ENCODE data around the gene FRMD4B. TPM values are rescaled to one million over a fixed set of nuclear protein-coding genes. Genes with fewer than 3 reads are reported as not detected.

FRMD4B gene
- total and polyA plus RNA-seq, 2 donors from 2014 or later = 11.8 to 50.5 TPM

DNA sequence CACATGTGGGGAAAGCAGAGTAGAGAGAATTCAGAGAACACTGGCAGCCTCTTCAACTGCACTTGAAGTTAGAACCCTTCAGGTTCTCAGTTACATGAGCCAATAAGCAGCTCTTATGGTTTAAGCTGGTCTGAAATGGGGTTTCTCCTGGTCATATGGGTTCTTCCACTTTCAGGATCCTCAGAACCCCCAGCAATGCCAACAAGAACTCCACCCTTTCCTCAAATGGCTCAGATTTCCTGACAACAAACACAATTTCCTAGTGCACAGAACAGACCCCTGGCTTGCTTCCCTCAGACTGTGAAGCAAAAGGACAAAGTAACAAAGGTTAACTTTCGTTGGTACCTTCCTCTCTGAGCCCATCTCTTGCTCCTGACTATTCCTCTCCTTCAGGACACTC lies 23.9 kb upstream of the FRMD4B start:
- intact Hi-C loops (cut with DNase I) = loop anchor here (10.0 kb wide), 1 partner anchor 255 kb away; no protein-coding TSS in a partner anchor
- peak overlapping the region in 2 of 3 donors; percentile 35 to 57 for H3K4me3 ChIP-seq (ENCODE audit: low read length in 3 of 3)

DNA sequence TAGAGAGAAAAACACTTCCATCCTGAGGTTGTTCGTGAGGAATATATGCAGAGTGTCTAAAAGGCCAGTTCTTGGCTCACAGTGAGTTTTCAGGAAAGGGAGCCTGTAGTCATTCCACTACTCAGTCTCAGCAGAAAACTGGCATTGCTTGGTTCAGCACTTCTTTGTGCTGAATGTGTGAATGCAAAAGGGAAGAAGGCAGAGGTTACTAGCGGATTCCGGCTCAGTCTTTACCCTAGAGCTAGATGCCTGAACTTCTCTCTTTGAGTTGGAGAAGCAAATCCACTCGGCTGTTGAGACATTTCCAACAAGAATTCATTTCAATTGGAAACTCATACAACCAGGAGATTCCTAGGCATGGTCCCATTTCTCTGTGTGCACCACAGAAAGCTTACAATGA lies 23.1 kb upstream of the FRMD4B start:
- Histone ChIP-seq H3K27ac (ENCODE audit: low read depth in 2 of 2, low read length in 2 of 2) (peak overlapping the region; percentile 20 to 45), H3K36me3 (ENCODE audit: control insufficient read depth in 2 of 3, insufficient read depth in 3 of 3, low read length in 3 of 3) (no peaks in the 10 kb centered on the region), H3K4me1 (ENCODE audit: control insufficient read depth in 2 of 3, insufficient read depth in 2 of 3, low read depth in 1 of 3, low read length in 3 of 3) (peaks cover 0 to 13% (median 9%) of the 10 kb centered on the region in 3 donors), H3K9me3 (ENCODE audit: control insufficient read depth in 2 of 3, insufficient read depth in 1 of 3, low read length in 3 of 3) (peaks cover 0 to 6% (median 2%) of the 10 kb centered on the region in 3 donors), H3K27me3 (ENCODE audit: control insufficient read depth, insufficient read depth, low read length) (no peaks in the 10 kb centered on the region), H3K4me3 (ENCODE audit: low read length in 3 of 3) (no peak overlapping the region), H3K9ac (ENCODE audit: low read length in 3 of 3) (no peak overlapping the region)
- intact Hi-C loops (cut with DNase I) = no loop called here
- TF ChIP-seq, protein P1, sequence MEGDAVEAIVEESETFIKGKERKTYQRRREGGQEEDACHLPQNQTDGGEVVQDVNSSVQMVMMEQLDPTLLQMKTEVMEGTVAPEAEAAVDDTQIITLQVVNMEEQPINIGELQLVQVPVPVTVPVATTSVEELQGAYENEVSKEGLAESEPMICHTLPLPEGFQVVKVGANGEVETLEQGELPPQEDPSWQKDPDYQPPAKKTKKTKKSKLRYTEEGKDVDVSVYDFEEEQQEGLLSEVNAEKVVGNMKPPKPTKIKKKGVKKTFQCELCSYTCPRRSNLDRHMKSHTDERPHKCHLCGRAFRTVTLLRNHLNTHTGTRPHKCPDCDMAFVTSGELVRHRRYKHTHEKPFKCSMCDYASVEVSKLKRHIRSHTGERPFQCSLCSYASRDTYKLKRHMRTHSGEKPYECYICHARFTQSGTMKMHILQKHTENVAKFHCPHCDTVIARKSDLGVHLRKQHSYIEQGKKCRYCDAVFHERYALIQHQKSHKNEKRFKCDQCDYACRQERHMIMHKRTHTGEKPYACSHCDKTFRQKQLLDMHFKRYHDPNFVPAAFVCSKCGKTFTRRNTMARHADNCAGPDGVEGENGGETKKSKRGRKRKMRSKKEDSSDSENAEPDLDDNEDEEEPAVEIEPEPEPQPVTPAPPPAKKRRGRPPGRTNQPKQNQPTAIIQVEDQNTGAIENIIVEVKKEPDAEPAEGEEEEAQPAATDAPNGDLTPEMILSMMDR (IDR thresholded peaks at IDR 0.05; ENCODE audit: borderline replicate concordance, extremely low read depth, insufficient read depth) = no peak
- no peak for FAIRE-seq
- DNase-seq = no peak

More for the DNA sequence above, 23.9 kb upstream of the FRMD4B start:
- no peaks in the 10 kb centered on the region for H3K36me3 ChIP-seq (ENCODE audit: control insufficient read depth in 2 of 3, insufficient read depth in 3 of 3, low read length in 3 of 3)
- no peaks in the 10 kb centered on the region for H3K27me3 ChIP-seq (ENCODE audit: control insufficient read depth, insufficient read depth, low read length)
- H3K9me3 ChIP-seq (ENCODE audit: control insufficient read depth in 2 of 3, insufficient read depth in 1 of 3, low read length in 3 of 3) = peaks cover 0 to 5% (median under 1%) of the 10 kb centered on the region in 3 donors
- FAIRE-seq = no peak
- H3K27ac ChIP-seq (ENCODE audit: low read depth in 2 of 2, low read length in 2 of 2) = peak overlapping the region; percentile 20 to 45
- no peak for DNase-seq
- peak overlapping the region in 1 of 3 donors; percentile 4 for H3K9ac ChIP-seq (ENCODE audit: low read length in 3 of 3)
- peaks cover 0 to 13% (median 9%) of the 10 kb centered on the region in 3 donors for H3K4me1 ChIP-seq (ENCODE audit: control insufficient read depth in 2 of 3, insufficient read depth in 2 of 3, low read depth in 1 of 3, low read length in 3 of 3)
- TF ChIP-seq, protein P1 (IDR thresholded peaks at IDR 0.05; ENCODE audit: borderline replicate concordance, extremely low read depth, insufficient read depth) = no peak

DNA sequence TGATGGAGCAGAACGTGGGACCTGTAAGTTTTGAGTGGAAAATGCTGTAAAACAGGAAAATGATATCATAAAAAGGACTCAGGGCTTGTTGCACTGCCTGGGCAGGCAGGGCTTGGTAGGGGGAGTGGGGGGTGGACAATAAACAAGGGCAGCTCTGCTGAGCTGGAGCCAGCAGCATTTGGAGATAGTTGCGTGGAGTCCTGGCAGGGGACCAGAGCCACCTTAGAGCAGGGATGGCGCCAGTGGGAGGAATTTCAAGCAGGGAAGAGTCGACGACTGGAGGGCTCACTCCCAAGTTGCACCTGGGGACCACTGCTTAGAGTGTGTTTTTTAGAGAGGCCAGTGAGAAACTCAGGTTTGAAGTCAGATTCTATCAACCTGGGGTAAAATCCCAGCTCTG lies 22.7 kb upstream of the FRMD4B start:
- Histone ChIP-seq H3K4me3 (ENCODE audit: low read length in 3 of 3) (no peak overlapping the region), H3K4me1 (ENCODE audit: control insufficient read depth in 2 of 3, insufficient read depth in 2 of 3, low read depth in 1 of 3, low read length in 3 of 3) (peaks cover 0 to 13% (median 9%) of the 10 kb centered on the region in 3 donors), H3K9ac (ENCODE audit: low read length in 3 of 3) (no peak overlapping the region), H3K27ac (ENCODE audit: low read depth in 2 of 2, low read length in 2 of 2) (no peak overlapping the region), H3K9me3 (ENCODE audit: control insufficient read depth in 2 of 3, insufficient read depth in 1 of 3, low read length in 3 of 3) (peaks cover 0 to 6% (median 2%) of the 10 kb centered on the region in 3 donors), H3K27me3 (ENCODE audit: control insufficient read depth, insufficient read depth, low read length) (no peaks in the 10 kb centered on the region), H3K36me3 (ENCODE audit: control insufficient read depth in 2 of 3, insufficient read depth in 3 of 3, low read length in 3 of 3) (no peaks in the 10 kb centered on the region)
- intact Hi-C loops (cut with DNase I) = no loop called here
- TF ChIP-seq, protein P1 (IDR thresholded peaks at IDR 0.05; ENCODE audit: borderline replicate concordance, extremely low read depth, insufficient read depth) = no peak
- DNase-seq (no peak), FAIRE-seq (no peak)

DNA sequence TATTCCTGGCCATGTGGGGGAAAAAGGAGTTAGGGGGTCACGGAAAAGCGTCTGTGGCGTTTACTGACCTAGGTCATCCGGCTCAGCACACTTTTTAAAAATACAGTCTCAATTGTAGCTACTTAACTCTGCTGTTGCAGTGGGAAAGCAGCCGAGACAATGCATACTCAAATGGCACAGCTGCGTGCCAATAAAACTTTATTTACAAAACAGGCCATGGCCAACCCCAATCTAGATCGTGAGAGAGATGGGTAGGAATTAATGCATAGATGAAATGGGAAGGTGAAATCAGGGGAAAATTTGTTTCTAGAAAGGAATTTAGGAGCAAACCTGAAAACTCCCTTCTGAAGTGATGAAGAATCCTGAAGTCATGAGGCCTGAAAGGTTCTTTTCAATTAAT lies 22.0 kb upstream of the FRMD4B start:
- FAIRE-seq = no peak
- no peak for DNase-seq
- TF ChIP-seq, protein P1 (IDR thresholded peaks at IDR 0.05; ENCODE audit: borderline replicate concordance, extremely low read depth, insufficient read depth) = no peak

More for the DNA sequence above, 22.0 kb upstream of the FRMD4B start:
- Histone ChIP-seq H3K4me1 (ENCODE audit: control insufficient read depth in 2 of 3, insufficient read depth in 2 of 3, low read depth in 1 of 3, low read length in 3 of 3) (peaks cover 0 to 13% (median 9%) of the 10 kb centered on the region in 3 donors), H3K27ac (ENCODE audit: low read depth in 2 of 2, low read length in 2 of 2) (no peak overlapping the region), H3K4me3 (ENCODE audit: low read length in 3 of 3) (no peak overlapping the region), H3K36me3 (ENCODE audit: control insufficient read depth in 2 of 3, insufficient read depth in 3 of 3, low read length in 3 of 3) (no peaks in the 10 kb centered on the region), H3K9me3 (ENCODE audit: control insufficient read depth in 2 of 3, insufficient read depth in 1 of 3, low read length in 3 of 3) (peaks cover 0 to 6% (median 2%) of the 10 kb centered on the region in 3 donors), H3K27me3 (ENCODE audit: control insufficient read depth, insufficient read depth, low read length) (no peaks in the 10 kb centered on the region), H3K9ac (ENCODE audit: low read length in 3 of 3) (no peak overlapping the region)
- intact Hi-C loops (cut with DNase I) = no loop called here
